K562 (cell line): ENCODE measurements around the gene UQCC5. TPM values are rescaled to one million over a fixed set of nuclear protein-coding genes. Genes with fewer than 3 reads are reported as not detected.

Experiments
- CBX2 ChIP-seq: fragments of 200-600 bp; sonication (generic); IDR thresholded peaks from one replicate; pipeline ENCODE4 v1.6.1; 2012; ENCODE audit warnings: mild to moderate bottlenecking, low read length, inconsistent platforms; ENCODE audit not compliant: insufficient read depth, poor library complexity, severe bottlenecking
- CEBPZ ChIP-seq: fragments of 150-350 bp; IDR thresholded peaks from 2 replicates; pipeline ENCODE4 v1.6.1; 2014; ENCODE audit warnings: low read depth, mild to moderate bottlenecking, low read length, borderline replicate concordance
- CHD1 ChIP-seq: fragments of 200-600 bp; sonication (generic); IDR thresholded peaks from one replicate; pipeline ENCODE4 v1.6.1; 2012; ENCODE audit warnings: mild to moderate bottlenecking, moderate library complexity, low read length, inconsistent platforms
- FOXA1 ChIP-seq: fragments of 450-650 bp; IDR thresholded peaks from 2 replicates; pipeline ENCODE4 v1.6.1; 2016; ENCODE audit warnings: mild to moderate bottlenecking, borderline replicate concordance
- GATAD2B ChIP-seq: fragments of 450-650 bp; IDR thresholded peaks from 2 replicates; pipeline ENCODE4 v1.6.1; 2017; ENCODE audit warnings: mild to moderate bottlenecking, borderline replicate concordance
- GTF2A2 ChIP-seq: IDR thresholded peaks from 2 replicates; pipeline ENCODE4 v1.6.1; 2016; ENCODE audit warnings: mild to moderate bottlenecking, missing genetic modification characterization, missing compliant biosample characterization
- KDM1A ChIP-seq, 2 experiments: fragments of 450-650 bp; IDR thresholded peaks; 2 replicates each; pipeline ENCODE4 v1.6.1; 2016; ENCODE audit warnings: mild to moderate bottlenecking in 2 of 2
- KDM5B ChIP-seq: fragments of 200-600 bp; sonication (generic); IDR thresholded peaks from 2 replicates; pipeline ENCODE4 v1.6.1; 2012; ENCODE audit warnings: low read depth, mild to moderate bottlenecking, moderate library complexity, low read length, control low read depth, inconsistent platforms; ENCODE audit not compliant: insufficient replicate concordance
- MBD1 ChIP-seq: fragments of 250-450 bp; sonication (Bioruptor Pico); IDR thresholded peaks from 2 replicates; pipeline ENCODE4 v1.8.0; 2022; ENCODE audit warnings: inconsistent platforms
- NRF1 ChIP-seq, 2 experiments: fragments of 450-650 bp; IDR thresholded peaks in 1 of 2; conservative IDR thresholded peaks in 1 of 2; 2 replicates each; pipeline ENCODE4 v1.6.1; 2014; ENCODE audit warnings: mild to moderate bottlenecking in 2 of 2
- NUFIP1 ChIP-seq: fragments of 450-650 bp; IDR thresholded peaks from 2 replicates; pipeline ENCODE4 v1.6.1; 2018; ENCODE audit not compliant: partially characterized antibody
- POLR2B ChIP-seq: fragments of 450-650 bp; IDR thresholded peaks from 2 replicates; pipeline ENCODE4 v1.6.1; 2018; ENCODE audit warnings: low read depth; ENCODE audit not compliant: partially characterized antibody
- RBFOX2 ChIP-seq: fragments of 200-400 bp; formaldehyde crosslinking; IDR thresholded peaks from 2 replicates; pipeline ENCODE4 v1.6.1; 2017; ENCODE audit warnings: low read depth, mild to moderate bottlenecking, low read length, moderate library complexity
- RBM14 ChIP-seq: fragments of 200-400 bp; formaldehyde crosslinking; IDR thresholded peaks from 2 replicates; pipeline ENCODE4 v1.6.1; 2018; ENCODE audit warnings: low read depth, mild to moderate bottlenecking, low read length, moderate library complexity, borderline replicate concordance; ENCODE audit not compliant: insufficient read depth
- TCF15 ChIP-seq: fragments of 250-450 bp; sonication (Bioruptor Pico); IDR thresholded peaks from 2 replicates; pipeline ENCODE4 v1.8.0; 2022; ENCODE audit warnings: moderate library complexity, mild to moderate bottlenecking, inconsistent platforms
- ZHX1 ChIP-seq: fragments of 150-350 bp; conservative IDR thresholded peaks from 2 replicates; pipeline ENCODE4 v1.6.1; 2014; ENCODE audit warnings: low read length
- ZNF184 ChIP-seq: sonication (generic); formaldehyde crosslinking; IDR thresholded peaks from 2 replicates; pipeline ENCODE4 v1.5.0; 2020; ENCODE audit warnings: missing genetic modification reagents
- ZNF274 ChIP-seq: IDR thresholded peaks from 2 replicates; pipeline ENCODE4 v1.6.1; 2011; ENCODE audit warnings: low read depth, mild to moderate bottlenecking, low read length, moderate library complexity, borderline replicate concordance
- ZNF444 ChIP-seq: fragments of 250-450 bp; sonication (Bioruptor Pico); IDR thresholded peaks from 2 replicates; pipeline ENCODE4 v1.4.0; 2020; ENCODE audit warnings: mild to moderate bottlenecking, moderate library complexity
- ZNF584 ChIP-seq: fragments of 200-800 bp; sonication (Bioruptor generic); IDR thresholded peaks from 2 replicates; pipeline ENCODE4 v1.6.1; 2016; ENCODE audit warnings: low read depth, mild to moderate bottlenecking, missing genetic modification characterization, missing compliant biosample characterization
- polyA plus RNA-seq, 8 experiments: library from polyadenylated mRNA; depleted of rRNA in 4 of 8; stranded (reverse) in 5 of 8; unstranded in 3 of 8; fragments of >200 nt; fragmentation: Nextera tagmentation in 2 of 8; fragmentation: Illumina TruSeq in 1 of 8; extraction: Ambion mirVana in 2 of 8; extraction: Trizol in 1 of 8; gene quantifications; 2 replicates each; pipeline versions ENCODE4 v1.2.1 to v1.2.3, GENCODE V29; 2011 to 2014; ENCODE audit warnings: inconsistent platforms in 1 of 8, missing spikeins in 1 of 8
- total RNA-seq, 7 experiments: library from RNA; depleted of rRNA in 6 of 7; stranded (reverse); fragments of >200 nt in 6 of 7; fragmentation: Illumina TruSeq in 2 of 7; extraction: Trizol in 2 of 7; gene quantifications; 2 replicates each; pipeline versions ENCODE4 v1.2.1 to v1.2.3, GENCODE V29; 2011 to 2021; ENCODE audit warnings: low replicate concordance in 1 of 7

UQCC5 gene
- total and polyA plus RNA-seq, 9 of the 15 experiments (the other 6 are each of a cell fraction or from before 2014, with no cell fraction given): 10.2 to 55.4 (median 33.8) TPM

GRCh38 chr3:52533623-52534280, 2.7 kb upstream of the UQCC5 start, which contains the start of gene NT5DC2 (continued):
- TF ChIP-seq NUFIP1 (no peak), MBD1 (CRISPR knock-in tag) (no peak), ZNF274 (no peak), FOXA1 (no peak), ZNF184 (CRISPR knock-in tag) (no peak), CEBPZ (no peak), RBM14 (no peak), KDM5B (peak; percentile 11), KDM1A (IDR thresholded peaks at IDR 0.05) (peak in 1 of 2 experiments; percentile 75; a peak in 2 of 4 replicates), POLR2B (no peak), GATAD2B (no peak), NRF1 (conservative IDR thresholded peaks at IDR 0.05 in 1 of 2, IDR thresholded peaks at IDR 0.05 in 1 of 2) (no peak), CBX2 (no peak), GTF2A2 (tag) (no peak), ZNF444 (CRISPR knock-in tag) (peak; percentile 88), CHD1 (no peak), ZNF584 (CRISPR knock-in tag) (no peak), ZHX1 (no peak), TCF15 (no peak), RBFOX2 (0 out of 2 replicates have a peak, but pooled peaks have one; percentile 6)
